Measurements from ENCODE around the gene C1orf74.

GRCh38 chr1:209789245-209789644 lies 4.9 kb upstream of the C1orf74 start:
- TF ChIP-seq CTCF (IDR thresholded peaks at IDR 0.05; ENCODE audit: low read depth, low read length, poor library complexity, severe bottlenecking), result no peak
- no peak for TF ChIP-seq EZH2phosphoT487 (IDR thresholded peaks at IDR 0.05; ENCODE audit: borderline replicate concordance, low read length)
